K562 (cell line): ENCODE measurements around the gene P3H4. TPM values are rescaled to one million over a fixed set of nuclear protein-coding genes. Genes with fewer than 3 reads are reported as not detected.

ENCODE experiments used
- ATAC-seq: fragments of 200-7000 bp; cut with Tn5 transposase; 3 replicates; pipeline ENCODE4 v1.9.1; 2020; ENCODE audit warnings: moderate library complexity
- BruUV-seq: library from RNA; stranded (reverse); fragments of 400-500 nt; replicated peaks from 2 replicates; lab custom pipeline; 2021; lab: Mats Ljungman, UMichigan
- CTCF ChIA-PET: fragments of 300-600 bp; formaldehyde crosslinking; extraction: SDS; loops from one replicate; lab custom pipeline; 2021; ENCODE audit warnings: low intra/inter-chr PET ratio; lab: Yijun Ruan, JAX
- POLR2A ChIA-PET: fragments of 300-600, 350-650 bp; sonication (Branson Sonifier 250); formaldehyde crosslinking; extraction: SDS; loops from one replicate; lab custom pipeline; 2021; ENCODE audit warnings: antibody characterized with exemption, inconsistent platforms; lab: Yijun Ruan, JAX
- DNase-seq, 4 experiments: peaks; one replicate each; pipeline versions ENCODE4 v3.0.0 to v3.0.0-alpha.2; 2011 to 2018; ENCODE audit warnings: low spot score in 3 of 4, mixed read lengths in 3 of 4; ENCODE audit errors: extremely low read depth in 1 of 4
- FAIRE-seq: peaks from 2 replicates; lab custom pipeline; 2011; peaks lifted over from hg19 to GRCh38; lab: Jason Lieb, UNC
- H2AFZ ChIP-seq: 2 replicates; pipeline ENCODE4 v1.6.0; 2011; ENCODE audit warnings: low read depth, low read length, control low read depth, inconsistent platforms
- H3K27ac ChIP-seq: fragments of 200-600 bp; 3 replicates; pipeline ENCODE4 v1.8.0; 2011; ENCODE audit warnings: low read depth, mild to moderate bottlenecking, control low read depth, inconsistent platforms, low read length, moderate library complexity, mixed read lengths; ENCODE audit errors: extremely low read depth
- H3K27me3 ChIP-seq, 2 experiments: fragments of 300-600 bp in 1 of 2; 2 replicates in 1 of 2; 3 replicates in 1 of 2; pipeline versions ENCODE4 v1.6.0 to v1.8.0; 2011; ENCODE audit warnings: inconsistent platforms in 2 of 2, low read length in 2 of 2, mild to moderate bottlenecking in 1 of 2, mixed read lengths in 1 of 2, moderate library complexity in 1 of 2; ENCODE audit not compliant: control insufficient read depth in 2 of 2, insufficient read depth in 2 of 2
- H3K36me3 ChIP-seq: fragments of 300-600 bp; 3 replicates; pipeline ENCODE4 v1.8.0; 2011; ENCODE audit warnings: mild to moderate bottlenecking, low read length, inconsistent platforms; ENCODE audit not compliant: control insufficient read depth, insufficient read depth
- H3K4me1 ChIP-seq, 2 experiments: fragments of 200-600 bp in 1 of 2; replicated peaks in 1 of 2; 2 replicates in 1 of 2; 3 replicates in 1 of 2; pipeline versions ENCODE4 v1.5.1 to v1.8.0; 2011; ENCODE audit warnings: inconsistent platforms in 2 of 2, low read length in 2 of 2, mild to moderate bottlenecking in 1 of 2, mixed read lengths in 1 of 2, moderate library complexity in 1 of 2; ENCODE audit not compliant: control insufficient read depth in 2 of 2, insufficient read depth in 2 of 2
- H3K4me2 ChIP-seq: 2 replicates; pipeline ENCODE4 v1.6.1; 2011; ENCODE audit warnings: low read length, control low read depth, inconsistent platforms, mixed read lengths; ENCODE audit not compliant: insufficient read depth
- H3K4me3 ChIP-seq: fragments of 200-600 bp; sonication (generic), shearing (Covaris generic); 2 replicates; pipeline ENCODE4 v1.5.1; 2016; ENCODE audit warnings: control low read depth, inconsistent platforms
- H3K79me2 ChIP-seq: fragments of 200-600 bp; 3 replicates; pipeline ENCODE4 v1.8.0; 2011; ENCODE audit warnings: low read length, inconsistent platforms; ENCODE audit not compliant: control insufficient read depth, insufficient read depth
- H3K9ac ChIP-seq, 2 experiments: 2 replicates each; pipeline versions ENCODE4 v1.6.0 to v1.6.1; 2011; ENCODE audit warnings: low read depth in 2 of 2, low read length in 2 of 2, control low read depth in 1 of 2, inconsistent platforms in 1 of 2, mild to moderate bottlenecking in 1 of 2, mixed read lengths in 1 of 2; ENCODE audit not compliant: insufficient read depth in 1 of 2
- H3K9me1 ChIP-seq: one replicate; pipeline ENCODE4 v1.6.0; 2011; ENCODE audit warnings: inconsistent platforms, mild to moderate bottlenecking, low read length, moderate library complexity; ENCODE audit not compliant: control insufficient read depth, insufficient read depth
- H3K9me3 ChIP-seq: replicated peaks from 2 replicates; pipeline ENCODE4 v1.5.1; 2011; ENCODE audit warnings: low read depth, low read length, inconsistent platforms; ENCODE audit not compliant: control insufficient read depth, insufficient read depth
- H4K20me1 ChIP-seq: replicated peaks from 2 replicates; pipeline ENCODE4 v1.6.1; 2011; ENCODE audit warnings: low read length, inconsistent platforms, mixed read lengths; ENCODE audit not compliant: control insufficient read depth, insufficient read depth
- CXXC5 ChIP-seq: fragments of 250-450 bp; sonication (Bioruptor Pico); IDR thresholded peaks from 2 replicates; pipeline ENCODE4 v1.8.0; 2022; ENCODE audit warnings: inconsistent platforms, mild to moderate bottlenecking, moderate library complexity
- MEF2A ChIP-seq: IDR thresholded peaks from 2 replicates; pipeline ENCODE4 v1.6.1; 2011; ENCODE audit warnings: low read depth, mild to moderate bottlenecking, low read length, moderate library complexity; ENCODE audit not compliant: control insufficient read depth
- POLR2A ChIP-seq: fragments of 450-650 bp; conservative IDR thresholded peaks from 2 replicates; pipeline ENCODE4 v1.6.1; 2016
- RBFOX2 ChIP-seq: fragments of 200-400 bp; formaldehyde crosslinking; IDR thresholded peaks from 2 replicates; pipeline ENCODE4 v1.6.1; 2017; ENCODE audit warnings: low read depth, mild to moderate bottlenecking, low read length, moderate library complexity
- SUPT5H ChIP-seq: fragments of 450-650 bp; IDR thresholded peaks from 2 replicates; pipeline ENCODE4 v1.6.1; 2016
- TCF3 ChIP-seq: sonication (generic); formaldehyde crosslinking; IDR thresholded peaks from 2 replicates; pipeline ENCODE4 v1.4.0; 2020; ENCODE audit warnings: mild to moderate bottlenecking, missing genetic modification reagents
- ZNF316 ChIP-seq: fragments of 450-650 bp; IDR thresholded peaks from 2 replicates; pipeline ENCODE4 v1.6.1; 2016
- WGBS: fragments of 100-300 bp; shearing (Covaris generic); methylation state at CpG from one replicate; pipeline ENCODE4 v1.1.6; 2016; ENCODE audit warnings: low coverage, mixed read lengths; ENCODE audit not compliant: insufficient coverage; ENCODE audit errors: missing lambda C conversion rate; 5-methylcytosine and 5-hydroxymethylcytosine counted together
- in situ Hi-C: fragments of 300-500 bp; cut with MboI; formaldehyde crosslinking; loops from 4 replicates; pipeline ENCODE4 v1.15.0; 2018; ENCODE audit warnings: inconsistent platforms, mixed read lengths
- intact Hi-C: fragments of 100-400 bp; cut with micrococcal nuclease; formaldehyde crosslinking; loops from 2 replicates; pipeline ENCODE4 v1.14.2; 2022
- polyA plus RNA-seq, 8 experiments: library from polyadenylated mRNA; depleted of rRNA in 4 of 8; stranded (reverse) in 5 of 8; unstranded in 3 of 8; fragments of >200 nt; fragmentation: Nextera tagmentation in 2 of 8; fragmentation: Illumina TruSeq in 1 of 8; extraction: Ambion mirVana in 2 of 8; extraction: Trizol in 1 of 8; gene quantifications; 2 replicates each; pipeline versions ENCODE4 v1.2.1 to v1.2.3, GENCODE V29; 2011 to 2014; ENCODE audit warnings: inconsistent platforms in 1 of 8, missing spikeins in 1 of 8
- total RNA-seq, 7 experiments: library from RNA; depleted of rRNA in 6 of 7; stranded (reverse); fragments of >200 nt in 6 of 7; fragmentation: Illumina TruSeq in 2 of 7; extraction: Trizol in 2 of 7; gene quantifications; 2 replicates each; pipeline versions ENCODE4 v1.2.1 to v1.2.3, GENCODE V29; 2011 to 2021; ENCODE audit warnings: low replicate concordance in 1 of 7

The P3H4 gene
- total and polyA plus RNA-seq, 9 of the 15 experiments (the other 6 are each of a cell fraction or from before 2014, with no cell fraction given): 0.10 to 3.7 (median 1.0) TPM

DNA sequence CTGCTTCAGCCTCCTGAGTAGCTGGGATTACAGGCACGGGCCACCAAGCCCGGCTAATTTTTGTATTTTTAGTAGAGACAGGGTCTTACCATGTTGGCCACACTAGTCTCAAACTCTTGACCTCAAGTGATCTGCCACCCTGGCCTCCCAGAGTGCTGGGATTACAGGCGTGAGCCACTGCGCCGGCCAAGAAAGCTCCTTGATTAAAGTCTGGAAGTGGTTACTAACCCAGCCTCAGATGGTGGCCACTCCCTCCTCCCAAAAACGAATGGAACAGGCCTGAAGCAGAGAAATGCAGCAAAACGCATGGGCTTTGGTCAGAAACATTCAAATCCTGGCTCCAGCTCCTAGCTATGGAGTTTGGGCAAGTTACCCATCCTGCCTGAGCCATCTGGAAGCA, 12.3 kb upstream of the P3H4 start:
- TF ChIP-seq RBFOX2 (0 out of 2 replicates have a peak, but pooled peaks have one; percentile 7), CXXC5 (no peak)
- H3K79me2 ChIP-seq: no peaks in the 10 kb centered on the region
- 64% methylated on average over 6 of the region's 7 CpGs for WGBS
- H2AFZ ChIP-seq: no peak overlapping the region
- in situ Hi-C loops (no loop called here), intact Hi-C loops (no loop called here)
- H3K4me1 ChIP-seq: peaks cover 2 to 25% of the 10 kb centered on the region in 2 experiments; a peak in 4 of 5 replicates
- H3K27me3 ChIP-seq: no peaks in the 10 kb centered on the region
- ChIA-PET POLR2A (interaction anchor here (0.6 to 1.1 kb wide), 6 partner anchors 10 to 106 kb away, joined by 3 to 4 read pairs (median 3); partner anchors contain the start of gene ODAD4), CTCF (no interaction called here)
- H3K9ac ChIP-seq: no peak overlapping the region
- no TSS peak for BruUV-seq
- ATAC-seq: no peak
- peaks cover 38% of the 10 kb centered on the region for H3K36me3 ChIP-seq
- H3K9me1 ChIP-seq: no peaks in the 10 kb centered on the region
- no peak overlapping the region for H3K27ac ChIP-seq
- FAIRE-seq: no peak
- DNase-seq: no peak
- no peaks in the 10 kb centered on the region for H4K20me1 ChIP-seq
- no peaks in the 10 kb centered on the region for H3K9me3 ChIP-seq
- no peak overlapping the region for H3K4me3 ChIP-seq
- H3K4me2 ChIP-seq: no peak overlapping the region

DNA sequence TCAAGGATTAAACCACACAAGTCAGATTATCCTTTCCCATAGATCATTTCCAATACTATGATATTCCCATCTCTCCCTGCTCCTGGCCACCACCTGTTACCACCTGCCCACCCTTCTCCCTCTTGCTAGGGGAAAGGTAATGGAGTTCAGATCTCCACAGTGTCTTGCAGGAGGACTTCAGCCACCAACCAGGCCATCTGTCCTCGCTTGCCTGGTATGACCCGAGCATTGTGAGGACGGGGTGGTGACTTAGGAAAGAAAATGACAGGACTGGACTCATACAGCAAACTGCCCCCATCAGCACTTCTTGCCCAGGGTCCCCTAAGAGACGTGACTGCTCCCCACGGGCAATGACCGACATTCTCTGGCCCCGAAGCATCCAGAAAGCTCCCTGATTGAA, 11.8 kb upstream of the P3H4 start:
- Histone ChIP-seq H3K4me3 (no peak overlapping the region), H2AFZ (no peak overlapping the region), H3K9ac (no peak overlapping the region)
- TF ChIP-seq SUPT5H: 0 out of 2 replicates have a peak, but pooled peaks have one; percentile 37
- 0 out of 2 replicates have a peak, but pooled peaks have one; percentile 16 for TF ChIP-seq POLR2A
- TF ChIP-seq ZNF316: 0 out of 2 replicates have a peak, but pooled peaks have one; percentile 4
- TF ChIP-seq MEF2A: no peak
- TF ChIP-seq TCF3 (CRISPR knock-in tag): no peak
- TF ChIP-seq, all 486 proteins: peak for 3
- intact Hi-C loops: no loop called here
- ATAC-seq (no peak), FAIRE-seq (no peak), DNase-seq (no peak)
- Histone ChIP-seq H3K36me3 (peaks cover 34% of the 10 kb centered on the region), H3K4me2 (no peak overlapping the region), H3K27ac (no peak overlapping the region), H3K27me3 (no peaks in the 10 kb centered on the region), H3K79me2 (no peaks in the 10 kb centered on the region), H4K20me1 (no peaks in the 10 kb centered on the region), H3K9me3 (no peaks in the 10 kb centered on the region), H3K4me1 (peaks cover 2 to 30% of the 10 kb centered on the region in 2 experiments; a peak in 4 of 5 replicates), H3K9me1 (no peaks in the 10 kb centered on the region)
- CTCF ChIA-PET: no interaction called here
- POLR2A ChIA-PET: interaction anchor here (0.8 to 1.1 kb wide), 4 partner anchors 9 to 15 kb away, joined by 3 to 4 read pairs (median 4); no protein-coding TSS in a partner anchor
- 75% methylated on average over 7 of the region's 7 CpGs for WGBS
- BruUV-seq: no TSS peak
- in situ Hi-C loops: no loop called here
